IMR-90 (cell line): ENCODE results near the gene RAB11FIP3. TPM values are rescaled to one million over a fixed set of nuclear protein-coding genes. Genes with fewer than 3 reads are reported as not detected.

Source experiments
- ATAC-seq: fragments of 200-7000 bp; cut with Tn5 transposase; 2 replicates; pipeline ENCODE4 v1.9.1; 2020; ENCODE audit warnings: low read depth, mild to moderate bottlenecking, moderate library complexity
- BruUV-seq: library from RNA; stranded (reverse); fragments of 400-500 nt; replicated peaks from 2 replicates; lab custom pipeline; 2021; lab: Mats Ljungman, UMichigan
- CTCF ChIA-PET: fragments of 300-600 bp; formaldehyde crosslinking; extraction: SDS; loops from one replicate; lab custom pipeline; 2021; ENCODE audit warnings: antibody characterized with exemption; lab: Yijun Ruan, JAX
- POLR2A ChIA-PET: fragments of 300-600 bp; sonication (Branson Sonifier 250); formaldehyde crosslinking; loops from one replicate; lab custom pipeline; 2022; ENCODE audit warnings: antibody characterized with exemption; ENCODE audit not compliant: unreplicated experiment; lab: Charles Lee
- DNase-seq: peaks from one replicate; pipeline ENCODE4 v3.0.0; 2013
- H2AFZ ChIP-seq: replicated peaks from 2 replicates; pipeline ENCODE3; 2013; ENCODE audit warnings: low read length, mild to moderate bottlenecking; ENCODE audit not compliant: poor library complexity
- H2AK5ac ChIP-seq: 2 replicates; pipeline ENCODE4 v1.6.1; 2013; ENCODE audit warnings: low read depth, low read length, inconsistent platforms
- H2AK9ac ChIP-seq: replicated peaks from 2 replicates; pipeline ENCODE3; 2013; ENCODE audit warnings: mild to moderate bottlenecking, low read depth, low read length, moderate library complexity; ENCODE audit not compliant: poor library complexity
- H2BK120ac ChIP-seq: 2 replicates; pipeline ENCODE4 v1.6.1; 2013; ENCODE audit warnings: low read depth, low read length, inconsistent platforms
- H2BK15ac ChIP-seq: 3 replicates; pipeline ENCODE4 v1.6.1; 2013; ENCODE audit warnings: low read depth, low read length, inconsistent platforms
- H2BK20ac ChIP-seq: 2 replicates; pipeline ENCODE4 v1.6.1; 2013; ENCODE audit warnings: low read depth, mild to moderate bottlenecking, inconsistent platforms, low read length, moderate library complexity
- H2BK5ac ChIP-seq: 2 replicates; pipeline ENCODE4 v1.6.1; 2013; ENCODE audit warnings: mild to moderate bottlenecking, low read depth, low read length, inconsistent platforms; ENCODE audit not compliant: poor library complexity, severe bottlenecking
- H3K14ac ChIP-seq: replicated peaks from 2 replicates; pipeline ENCODE4 v1.6.1; 2013; ENCODE audit warnings: low read depth, low read length, inconsistent platforms
- H3K18ac ChIP-seq: 2 replicates; pipeline ENCODE4 v1.6.1; 2013; ENCODE audit warnings: low read depth, low read length, control low read depth
- H3K23ac ChIP-seq: 2 replicates; pipeline ENCODE4 v1.6.1; 2013; ENCODE audit warnings: low read depth, low read length, inconsistent platforms
- H3K27ac ChIP-seq: 2 replicates; pipeline ENCODE4 v1.5.1; 2013; ENCODE audit warnings: mild to moderate bottlenecking, control low read depth, low read length; ENCODE audit not compliant: insufficient read depth
- H3K27me3 ChIP-seq: 2 replicates; pipeline ENCODE4 v1.6.1; 2013; ENCODE audit warnings: low read length; ENCODE audit not compliant: control insufficient read depth, insufficient read depth
- H3K36me3 ChIP-seq: 2 replicates; pipeline ENCODE4 v1.6.1; 2013; ENCODE audit warnings: low read length, mixed read lengths; ENCODE audit not compliant: control insufficient read depth, insufficient read depth
- H3K4ac ChIP-seq: 2 replicates; pipeline ENCODE4 v1.6.1; 2013; ENCODE audit warnings: low read depth, low read length, inconsistent platforms
- H3K4me1 ChIP-seq: 2 replicates; pipeline ENCODE4 v1.6.1; 2013; ENCODE audit warnings: low read length, mixed read lengths; ENCODE audit not compliant: control insufficient read depth, insufficient read depth
- H3K4me2 ChIP-seq: 2 replicates; pipeline ENCODE4 v1.6.1; 2013; ENCODE audit warnings: low read depth, mild to moderate bottlenecking, control low read depth, low read length, moderate library complexity
- H3K4me3 ChIP-seq: 2 replicates; pipeline ENCODE4 v1.5.1; 2013; ENCODE audit warnings: low read depth, mild to moderate bottlenecking, control low read depth, low read length, moderate library complexity; ENCODE audit not compliant: insufficient read depth
- H3K56ac ChIP-seq: 2 replicates; pipeline ENCODE4 v1.6.1; 2013; ENCODE audit warnings: low read length, inconsistent platforms; ENCODE audit not compliant: insufficient read depth; ENCODE audit errors: extremely low read depth
- H3K79me1 ChIP-seq, 2 experiments: 2 replicates each; pipeline ENCODE4 v1.6.1; 2013; ENCODE audit warnings: low read length in 2 of 2, inconsistent platforms in 1 of 2, low read depth in 1 of 2
- H3K9ac ChIP-seq: 2 replicates; pipeline ENCODE4 v1.6.1; 2013; ENCODE audit warnings: low read depth, low read length, control low read depth
- H3K9me1 ChIP-seq: 2 replicates; pipeline ENCODE4 v1.6.1; 2013; ENCODE audit warnings: low read length, inconsistent platforms; ENCODE audit not compliant: insufficient read depth
- H3K9me3 ChIP-seq: 2 replicates; pipeline ENCODE4 v1.6.1; 2013; ENCODE audit warnings: low read length; ENCODE audit not compliant: control insufficient read depth, insufficient read depth
- H4K20me1 ChIP-seq: 2 replicates; pipeline ENCODE4 v1.6.1; 2013; ENCODE audit warnings: low read length, inconsistent platforms; ENCODE audit not compliant: insufficient read depth
- H4K5ac ChIP-seq: 2 replicates; pipeline ENCODE4 v1.6.1; 2013; ENCODE audit warnings: mild to moderate bottlenecking, low read depth, low read length, control low read depth
- H4K8ac ChIP-seq, 2 experiments: 2 replicates each; pipeline ENCODE4 v1.6.1; 2013; ENCODE audit warnings: low read depth in 2 of 2, low read length in 2 of 2, control low read depth in 1 of 2, inconsistent platforms in 1 of 2
- H4K91ac ChIP-seq: 2 replicates; pipeline ENCODE4 v1.6.1; 2013; ENCODE audit warnings: low read depth, low read length, inconsistent platforms; ENCODE audit not compliant: insufficient read depth
- BHLHE40 ChIP-seq: fragments of 150-350 bp; IDR thresholded peaks from 2 replicates; pipeline ENCODE4 v1.6.1; 2016; ENCODE audit warnings: mild to moderate bottlenecking, low read depth, low read length
- CEBPB ChIP-seq: IDR thresholded peaks from 2 replicates; pipeline ENCODE4 v1.6.1; 2012; ENCODE audit warnings: low read depth, low read length, improper control_type of control experiment
- FOS ChIP-seq: fragments of 150-350 bp; IDR thresholded peaks from 2 replicates; pipeline ENCODE4 v1.6.1; 2016; ENCODE audit warnings: low read depth, low read length
- MXI1 ChIP-seq: IDR thresholded peaks from 2 replicates; pipeline ENCODE4 v1.6.1; 2012; ENCODE audit warnings: low read depth, mild to moderate bottlenecking, low read length, moderate library complexity, borderline replicate concordance
- NFE2L2 ChIP-seq: fragments of 150-350 bp; IDR thresholded peaks from 2 replicates; pipeline ENCODE4 v1.6.1; 2016; ENCODE audit warnings: low read depth, mild to moderate bottlenecking, low read length
- POLR2A ChIP-seq: IDR thresholded peaks from 2 replicates; pipeline ENCODE4 v1.6.1; 2012; ENCODE audit warnings: mild to moderate bottlenecking, low read depth, low read length
- RAD21 ChIP-seq: IDR thresholded peaks from 2 replicates; pipeline ENCODE4 v1.6.1; 2012; ENCODE audit warnings: low read length, improper control_type of control experiment
- RCOR1 ChIP-seq: IDR thresholded peaks from 2 replicates; pipeline ENCODE4 v1.6.1; 2012; ENCODE audit warnings: mild to moderate bottlenecking, low read length, improper control_type of control experiment; ENCODE audit not compliant: insufficient replicate concordance
- RFX5 ChIP-seq: IDR thresholded peaks from 2 replicates; pipeline ENCODE4 v1.8.0; 2012; ENCODE audit warnings: low read depth, mild to moderate bottlenecking, low read length, moderate library complexity
- SMC3 ChIP-seq: fragments of 150-350 bp; IDR thresholded peaks from 2 replicates; pipeline ENCODE4 v1.6.1; 2016; ENCODE audit warnings: low read depth, mild to moderate bottlenecking, antibody characterized with exemption, low read length, moderate library complexity
- WGBS, 2 experiments: methylation state at CpG; one replicate each; pipeline versions ENCODE4 v1.1.5 to v1.1.7; 2013; ENCODE audit warnings: missing lambda C conversion rate in 2 of 2; ENCODE audit not compliant: insufficient read length in 1 of 2; ENCODE audit errors: extremely low coverage in 2 of 2; 5-methylcytosine and 5-hydroxymethylcytosine counted together
- dilution Hi-C: fragments of 300-500 bp; cut with HindIII; formaldehyde crosslinking; loops from one replicate; pipeline ENCODE4 v1.14.3; 2018; ENCODE audit warnings: low sequenced_read_pairs; ENCODE audit not compliant: unreplicated experiment
- in situ Hi-C: fragments of 300-500 bp; cut with MboI; formaldehyde crosslinking; loops from 3 replicates; pipeline ENCODE4 v1.14.3; 2019; ENCODE audit warnings: low sequenced_read_pairs, inconsistent platforms, mixed read lengths
- intact Hi-C: fragments of 100-400 bp; cut with micrococcal nuclease; formaldehyde crosslinking; loops from 2 replicates; pipeline ENCODE4 v1.10.0; 2022
- polyA plus RNA-seq, 3 experiments: library from polyadenylated mRNA; depleted of rRNA; stranded (reverse); fragments of >200 nt; gene quantifications; 2 replicates each; pipeline ENCODE4 v1.2.3, GENCODE V29; 2012; ENCODE audit warnings: low replicate concordance in 1 of 3
- total RNA-seq: library from RNA; depleted of rRNA; stranded (reverse); fragments of >200 nt; gene quantifications from 2 replicates; pipeline ENCODE4 v1.2.3, GENCODE V29; 2012
- TF ChIP-seq, protein P1 (sequence below): fragments of 150-350 bp; IDR thresholded peaks from 2 replicates; pipeline ENCODE4 v1.6.1; 2016; ENCODE audit warnings: low read depth, mild to moderate bottlenecking, low read length, moderate library complexity, borderline replicate concordance
- TF ChIP-seq, protein P2 (sequence below): fragments of 150-350 bp; IDR thresholded peaks from 2 replicates; pipeline ENCODE4 v1.6.1; 2017; ENCODE audit warnings: mild to moderate bottlenecking, antibody characterized with exemption, low read length, low read depth
- TF ChIP-seq, protein P3 (sequence below): conservative IDR thresholded peaks from 2 replicates; pipeline ENCODE4 v1.5.1; 2012; ENCODE audit warnings: mild to moderate bottlenecking, low read depth, low read length, improper control_type of control experiment

The RAB11FIP3 gene
- total and polyA plus RNA-seq, 2 of the 4 experiments (the other 2 are of a cell fraction) = 7.5 to 22.5 TPM

DNA sequence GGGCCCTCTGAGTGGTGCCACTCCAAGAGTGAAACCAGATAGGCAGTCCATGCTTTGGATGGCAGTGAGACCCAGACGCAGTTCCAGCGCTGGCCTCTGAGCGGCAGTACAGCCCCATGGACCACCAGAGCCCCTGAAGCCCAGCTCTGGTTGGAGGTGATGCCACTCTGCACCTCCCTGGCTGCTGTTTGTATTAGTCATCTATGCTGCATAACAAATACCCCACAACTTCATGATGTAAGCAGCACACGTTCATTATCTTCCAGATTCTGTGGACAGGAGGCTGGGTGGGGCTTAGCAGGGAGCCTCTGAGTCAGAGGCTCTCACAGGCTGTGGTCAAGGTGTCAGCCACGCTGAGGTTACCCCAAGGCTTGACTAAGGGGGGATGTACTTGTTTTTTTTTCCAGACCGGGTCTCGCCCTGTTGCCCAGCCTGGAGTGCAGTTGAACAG, 33.5 kb upstream of the RAB11FIP3 start:
- no peak overlapping the region for H2BK120ac ChIP-seq
- no peak overlapping the region for H3K9ac ChIP-seq
- no peak overlapping the region for H2BK5ac ChIP-seq
- TF ChIP-seq MXI1 = no peak
- TF ChIP-seq FOS = peak; percentile 37; the same call in 1 of the 2 replicates
- peak; percentile 79 for TF ChIP-seq SMC3
- TF ChIP-seq NFE2L2 = no peak
- no peak; the same call in 1 of the 2 replicates for TF ChIP-seq CEBPB
- TF ChIP-seq, protein P1, sequence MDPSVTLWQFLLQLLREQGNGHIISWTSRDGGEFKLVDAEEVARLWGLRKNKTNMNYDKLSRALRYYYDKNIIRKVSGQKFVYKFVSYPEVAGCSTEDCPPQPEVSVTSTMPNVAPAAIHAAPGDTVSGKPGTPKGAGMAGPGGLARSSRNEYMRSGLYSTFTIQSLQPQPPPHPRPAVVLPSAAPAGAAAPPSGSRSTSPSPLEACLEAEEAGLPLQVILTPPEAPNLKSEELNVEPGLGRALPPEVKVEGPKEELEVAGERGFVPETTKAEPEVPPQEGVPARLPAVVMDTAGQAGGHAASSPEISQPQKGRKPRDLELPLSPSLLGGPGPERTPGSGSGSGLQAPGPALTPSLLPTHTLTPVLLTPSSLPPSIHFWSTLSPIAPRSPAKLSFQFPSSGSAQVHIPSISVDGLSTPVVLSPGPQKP = no peak
- TF ChIP-seq BHLHE40 = 0 out of 2 replicates have a peak, but pooled peaks have one; percentile 15
- no peak for TF ChIP-seq RFX5
- TF ChIP-seq, protein P2, sequence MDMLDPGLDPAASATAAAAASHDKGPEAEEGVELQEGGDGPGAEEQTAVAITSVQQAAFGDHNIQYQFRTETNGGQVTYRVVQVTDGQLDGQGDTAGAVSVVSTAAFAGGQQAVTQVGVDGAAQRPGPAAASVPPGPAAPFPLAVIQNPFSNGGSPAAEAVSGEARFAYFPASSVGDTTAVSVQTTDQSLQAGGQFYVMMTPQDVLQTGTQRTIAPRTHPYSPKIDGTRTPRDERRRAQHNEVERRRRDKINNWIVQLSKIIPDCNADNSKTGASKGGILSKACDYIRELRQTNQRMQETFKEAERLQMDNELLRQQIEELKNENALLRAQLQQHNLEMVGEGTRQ = no peak
- no peak for TF ChIP-seq POLR2A
- TF ChIP-seq RAD21 = peak; percentile 94
- TF ChIP-seq, protein P3, sequence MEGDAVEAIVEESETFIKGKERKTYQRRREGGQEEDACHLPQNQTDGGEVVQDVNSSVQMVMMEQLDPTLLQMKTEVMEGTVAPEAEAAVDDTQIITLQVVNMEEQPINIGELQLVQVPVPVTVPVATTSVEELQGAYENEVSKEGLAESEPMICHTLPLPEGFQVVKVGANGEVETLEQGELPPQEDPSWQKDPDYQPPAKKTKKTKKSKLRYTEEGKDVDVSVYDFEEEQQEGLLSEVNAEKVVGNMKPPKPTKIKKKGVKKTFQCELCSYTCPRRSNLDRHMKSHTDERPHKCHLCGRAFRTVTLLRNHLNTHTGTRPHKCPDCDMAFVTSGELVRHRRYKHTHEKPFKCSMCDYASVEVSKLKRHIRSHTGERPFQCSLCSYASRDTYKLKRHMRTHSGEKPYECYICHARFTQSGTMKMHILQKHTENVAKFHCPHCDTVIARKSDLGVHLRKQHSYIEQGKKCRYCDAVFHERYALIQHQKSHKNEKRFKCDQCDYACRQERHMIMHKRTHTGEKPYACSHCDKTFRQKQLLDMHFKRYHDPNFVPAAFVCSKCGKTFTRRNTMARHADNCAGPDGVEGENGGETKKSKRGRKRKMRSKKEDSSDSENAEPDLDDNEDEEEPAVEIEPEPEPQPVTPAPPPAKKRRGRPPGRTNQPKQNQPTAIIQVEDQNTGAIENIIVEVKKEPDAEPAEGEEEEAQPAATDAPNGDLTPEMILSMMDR = peak; percentile 75
- TF ChIP-seq RCOR1 = peak; percentile 97
- peak; percentile 85 for ATAC-seq
- no peak overlapping the region for H2BK20ac ChIP-seq
- no peak overlapping the region for H3K56ac ChIP-seq
- DNase-seq = peak; percentile 83
- H3K27ac ChIP-seq = no peak overlapping the region
- no peak overlapping the region for H3K4ac ChIP-seq
- no peak overlapping the region for H2BK15ac ChIP-seq
- in situ Hi-C loops = loop anchor here (10.0 kb wide), 1 partner anchor 253 kb away; the partner anchor contains the start of genes MCRIP2 and WDR90
- peaks cover 3% of the 10 kb centered on the region; the same call in 1 of the 2 replicates for H3K4me1 ChIP-seq
- dilution Hi-C loops = no loop called here
- intact Hi-C loops = loop anchor here (10.0 kb wide), 1 partner anchor 93 kb away; no protein-coding TSS in a partner anchor
- H3K4me3 ChIP-seq = no peak overlapping the region
- peaks cover 0 to 8% of the 10 kb centered on the region in 2 experiments; a peak in 2 of 4 replicates for H3K79me1 ChIP-seq
- peak overlapping the region; percentile 4 for H2AFZ ChIP-seq
- CTCF ChIA-PET = interaction anchor here (0.5 kb wide), 1 partner anchor 103 kb away, joined by 3 read pairs; no protein-coding TSS in a partner anchor
- H4K5ac ChIP-seq = no peak overlapping the region
- H3K36me3 ChIP-seq = no peaks in the 10 kb centered on the region
- no peak overlapping the region for H2AK5ac ChIP-seq
- no peak overlapping the region for H4K91ac ChIP-seq
- no peak overlapping the region for H4K8ac ChIP-seq
- H3K18ac ChIP-seq = no peak overlapping the region
- 0 out of 2 replicates have a peak, but pooled peaks cover 3% of the 10 kb centered on the region for H3K9me1 ChIP-seq
- H4K20me1 ChIP-seq = no peaks in the 10 kb centered on the region
- no peak overlapping the region for H3K23ac ChIP-seq
- no peak overlapping the region for H2AK9ac ChIP-seq
- no peak overlapping the region for H3K14ac ChIP-seq
- H3K9me3 ChIP-seq = peaks cover 3% of the 10 kb centered on the region
- BruUV-seq = no TSS peak
- no peaks in the 10 kb centered on the region for H3K27me3 ChIP-seq
- H3K4me2 ChIP-seq = no peak overlapping the region
- POLR2A ChIA-PET = no interaction called here
- no CpG with 5 or more reads among the region's 7 CpGs for WGBS, 2 experiments
